Measurements from ENCODE around the gene CHIT1.
A peak's percentile ranks its signal among the peaks of the same experiment; 100 is the strongest.
"Not testable (repeated sequence)": the region's sequence is repeated elsewhere in the genome, so short reads cannot be mapped to it uniquely, and the experiment has no call there.

Gene CHIT1

GRCh38 chr1:203229471-203230135 lies at the start of gene CHIT1:
CHIT1 (minus strand) TSS chr1:203229673; CDS start chr1:203229636, 37 bp downstream.
- DNase-seq (ENCODE audit: low read depth): no peak

GRCh38 chr1:203278885-203279406 lies 49.5 kb upstream of the CHIT1 start:
- DNase-seq (ENCODE audit: low read depth): no peak

DNA sequence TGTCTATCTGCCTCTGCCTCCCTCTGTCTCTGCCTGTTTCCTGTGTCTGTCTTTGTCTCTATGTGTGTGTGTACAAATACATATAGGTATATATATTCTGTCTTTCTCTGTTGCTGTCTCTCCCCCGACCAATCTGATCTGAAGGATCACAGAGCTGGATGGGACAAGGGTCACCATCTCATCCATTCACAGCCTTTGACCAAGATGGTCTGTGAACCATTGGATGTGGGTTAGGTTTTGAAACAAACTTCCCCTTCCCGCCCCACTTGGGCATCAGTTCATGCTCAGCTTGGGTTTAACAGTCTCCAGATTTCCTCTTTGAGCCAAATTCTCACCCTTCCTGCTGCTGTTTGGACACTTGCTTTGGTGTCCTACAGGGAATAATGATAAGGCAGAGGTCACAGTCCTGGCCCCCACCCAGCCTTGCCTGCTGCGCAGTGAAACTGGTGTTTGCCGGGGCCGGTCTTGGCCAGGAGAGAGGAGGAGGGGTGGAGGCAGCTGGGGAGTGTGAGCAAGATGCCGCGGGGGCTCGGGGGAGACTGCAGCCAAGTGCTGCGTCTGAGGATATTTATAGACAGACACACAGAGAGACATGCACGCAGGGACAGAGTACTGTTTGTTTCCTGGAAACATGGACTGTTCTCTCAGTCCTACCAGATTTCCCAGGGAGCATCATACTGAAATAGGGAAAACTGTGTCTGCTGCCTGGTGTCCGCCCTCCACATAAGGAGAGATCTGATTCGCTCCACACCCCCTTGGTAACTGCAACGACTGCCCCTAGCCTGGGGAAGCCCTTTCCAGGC lies 48.8 kb upstream of the CHIT1 start:
- no peak for DNase-seq (ENCODE audit: low read depth)

DNA sequence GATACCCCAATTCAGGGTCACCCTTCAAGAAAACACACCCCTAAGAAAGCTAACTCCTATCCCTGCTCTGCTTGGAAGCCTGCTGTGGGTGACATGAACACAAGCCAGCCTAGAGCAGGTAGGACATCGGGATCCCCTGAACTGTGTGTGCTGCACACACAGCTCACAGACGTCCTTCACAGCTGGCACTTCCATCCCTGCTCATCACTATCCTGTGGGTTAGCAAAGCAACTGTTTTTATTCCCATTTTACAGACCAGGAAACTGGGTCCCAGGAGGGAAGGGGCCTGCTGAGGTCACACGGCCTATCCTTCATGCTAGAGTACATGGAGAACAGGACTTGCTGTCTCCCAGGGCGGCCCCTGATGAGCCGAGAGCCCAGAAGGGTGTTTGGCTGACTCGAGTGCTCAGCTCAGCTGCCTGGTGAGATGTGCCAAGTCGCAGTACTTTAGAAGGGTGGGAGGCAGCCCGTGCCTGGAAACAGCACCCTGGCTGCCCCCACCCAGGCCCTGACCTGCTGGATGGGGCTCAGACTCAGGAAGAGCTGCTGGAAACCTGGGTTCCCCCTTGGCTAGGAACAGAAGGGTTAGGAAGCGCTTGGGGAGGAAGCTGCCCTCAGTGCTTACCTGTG lies 47.6 kb upstream of the CHIT1 start:
- DNase-seq (ENCODE audit: low read depth): no peak

GRCh38 chr1:203276408-203276807 lies 46.9 kb upstream of the CHIT1 start:
- DNase-seq (ENCODE audit: low read depth): no peak

DNA sequence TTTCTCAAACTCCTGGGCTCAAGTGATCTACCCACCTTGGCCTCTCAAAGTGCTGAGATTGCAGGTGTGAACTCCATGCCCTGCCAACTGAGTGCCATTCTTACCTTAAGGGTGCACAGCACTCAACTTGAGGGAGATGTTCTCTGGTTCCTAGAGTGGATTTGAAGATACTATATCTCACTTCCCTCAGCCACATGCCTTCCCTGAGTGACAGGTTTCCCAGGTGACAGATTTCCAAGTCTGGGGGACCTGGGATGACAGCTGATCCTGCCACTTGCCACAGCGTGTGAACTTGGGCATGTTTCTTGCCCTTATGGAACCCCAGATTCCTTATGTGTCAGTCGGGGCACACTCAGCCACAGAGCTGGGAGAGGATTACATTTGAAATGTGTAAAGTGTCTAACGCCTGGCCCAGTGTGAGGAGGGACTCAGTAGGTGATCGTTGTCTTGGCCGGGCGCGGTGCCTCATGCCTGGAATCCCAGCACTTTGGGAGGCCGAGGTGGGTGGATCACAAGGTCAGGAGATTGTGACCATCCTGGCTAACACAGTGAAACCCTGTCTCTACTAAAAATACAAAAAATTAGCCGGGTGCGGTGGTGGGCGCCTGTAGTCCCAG lies 46.3 kb upstream of the CHIT1 start:
- no peak for DNase-seq (ENCODE audit: low read depth)

GRCh38 chr1:203274603-203275381 lies 45.3 kb upstream of the CHIT1 start:
- no peak for DNase-seq (ENCODE audit: low read depth)

GRCh38 chr1:203273869-203274602 lies 44.6 kb upstream of the CHIT1 start:
- DNase-seq (ENCODE audit: low read depth): no peak

GRCh38 chr1:203273206-203273868 lies 43.9 kb upstream of the CHIT1 start:
- peak; percentile 88 for DNase-seq (ENCODE audit: low read depth)

GRCh38 chr1:203272633-203273205 lies 43.2 kb upstream of the CHIT1 start:
- DNase-seq (ENCODE audit: low read depth): no peak

DNA sequence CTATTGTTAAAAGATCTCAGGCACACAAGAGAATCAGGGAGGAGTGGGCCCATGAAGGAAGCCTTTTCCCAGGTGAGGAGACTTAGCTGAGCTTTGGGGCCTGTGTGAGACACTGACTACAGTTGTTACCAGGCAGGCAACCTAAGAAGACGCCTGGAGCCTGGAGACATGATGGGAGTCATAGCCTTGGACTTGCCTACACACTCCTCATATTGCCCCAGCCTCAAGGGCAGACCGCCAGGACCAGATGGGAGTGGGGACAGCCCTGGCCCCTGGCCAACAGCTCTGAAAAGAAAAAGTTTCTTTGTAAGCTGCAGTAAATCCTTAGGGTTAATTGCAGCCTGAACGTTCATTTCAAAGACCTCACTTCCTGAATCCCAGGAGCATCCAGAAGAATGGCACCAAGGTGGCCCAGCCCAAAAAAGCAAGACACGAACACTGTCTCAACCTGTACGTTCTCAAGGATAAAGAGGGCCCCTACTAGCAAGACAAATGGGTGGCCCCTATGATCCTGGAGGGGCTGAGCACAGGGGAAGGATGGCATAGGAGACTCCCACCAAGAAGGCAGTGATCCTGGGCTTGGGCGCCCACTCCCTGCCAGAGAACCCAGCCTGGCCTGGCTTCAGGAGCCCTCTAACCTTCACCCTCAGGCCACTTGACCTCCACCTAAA lies 42.6 kb upstream of the CHIT1 start:
- no peak for DNase-seq (ENCODE audit: low read depth)

DNA sequence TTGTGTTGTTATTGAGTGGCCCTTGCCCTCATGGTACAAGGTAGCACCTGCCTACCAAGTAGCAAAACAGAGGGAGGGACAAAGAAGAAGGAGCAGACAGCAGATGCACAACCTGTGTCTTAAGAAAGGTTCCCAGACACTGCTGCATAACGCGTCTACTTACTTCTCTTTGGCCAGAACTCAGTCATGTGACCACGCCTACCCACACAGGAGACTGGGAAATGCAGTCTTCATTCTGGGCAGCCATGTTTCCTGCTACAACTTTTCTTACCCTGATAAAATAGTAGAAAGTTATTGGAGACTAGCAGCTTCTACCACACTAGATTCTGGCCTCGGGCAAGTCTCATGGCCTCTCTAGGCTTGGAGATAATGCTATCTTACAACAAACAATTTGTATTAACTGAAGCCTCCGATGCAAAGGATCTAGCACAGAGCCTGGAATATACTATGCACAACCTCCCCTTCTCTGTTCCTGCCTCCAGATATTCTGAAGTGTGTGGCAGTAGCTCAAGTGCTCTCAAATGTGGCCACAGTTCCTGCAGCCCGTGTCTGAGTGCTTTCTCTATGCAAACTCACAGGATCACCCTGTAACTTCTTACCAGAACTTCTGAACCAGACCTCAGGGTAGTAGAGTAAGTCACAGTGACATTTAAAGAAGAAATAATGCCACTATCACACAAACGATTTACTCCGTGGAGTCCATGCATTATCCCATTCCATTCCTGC lies 41.7 kb upstream of the CHIT1 start:
- DNase-seq (ENCODE audit: low read depth): peak; percentile 73

DNA sequence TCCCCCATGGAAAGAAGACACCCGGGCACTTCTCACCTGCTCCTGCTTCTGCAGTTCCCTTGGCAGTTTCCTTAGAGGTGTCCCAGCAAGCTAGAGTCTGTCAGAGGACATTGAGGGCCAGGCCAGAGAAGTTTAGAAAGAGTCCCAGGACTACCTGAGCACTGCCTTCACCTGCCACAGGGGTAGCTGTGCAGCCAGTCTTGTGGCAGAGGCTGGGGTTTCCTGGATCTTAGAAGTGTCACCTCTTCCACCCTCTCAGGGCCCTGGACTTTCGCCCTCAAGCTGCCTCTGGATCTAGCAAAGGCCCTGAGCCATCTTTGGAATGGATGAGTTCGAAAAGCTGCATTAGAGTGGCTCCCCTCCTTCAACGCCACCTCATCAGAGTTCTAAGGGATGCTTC lies 41.0 kb upstream of the CHIT1 start:
- DNase-seq (ENCODE audit: low read depth): no peak

DNA sequence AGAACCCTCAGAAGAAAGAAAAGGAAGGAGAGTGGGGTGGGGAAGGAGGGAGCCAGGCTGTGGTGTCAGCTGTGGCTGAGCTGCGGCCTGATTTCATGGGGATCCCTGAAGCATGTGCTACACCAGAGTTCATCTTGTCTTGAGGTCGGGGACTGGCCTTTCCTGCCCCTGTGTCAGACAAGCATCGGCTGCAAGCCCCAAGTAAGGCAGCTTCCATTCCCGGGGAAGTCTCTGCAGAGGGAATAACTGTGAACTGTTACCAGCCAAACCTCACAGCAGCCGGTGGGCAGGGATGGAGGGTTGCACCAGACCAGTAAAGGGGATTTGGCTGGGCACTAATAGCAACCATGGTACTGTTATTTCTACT lies 40.2 kb upstream of the CHIT1 start:
- no peak for DNase-seq (ENCODE audit: low read depth)

- no peak for DNase-seq (ENCODE audit: low read depth)
Measured at GRCh38 chr1:203268901-203269653, 39.6 kb upstream of the CHIT1 start.

DNA sequence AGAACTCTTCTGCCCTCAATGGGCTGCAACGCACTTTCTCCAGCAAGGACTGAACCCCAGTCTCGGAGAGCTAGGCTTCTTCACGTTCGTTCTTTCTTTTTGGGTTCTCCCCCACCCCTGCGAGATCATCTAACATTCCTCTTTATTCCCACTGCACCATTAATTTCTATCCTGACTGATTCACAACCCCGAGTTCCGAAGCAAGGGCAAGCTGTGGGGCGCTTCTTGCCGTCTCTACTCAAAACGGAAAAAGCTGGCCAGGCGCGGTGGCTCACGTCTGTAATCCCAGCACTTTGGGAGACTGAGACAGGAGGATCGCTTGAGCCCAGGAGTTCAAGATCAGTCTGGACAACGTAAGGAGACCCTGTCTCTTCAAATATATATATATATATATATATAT lies 38.4 kb upstream of the CHIT1 start:
- no peak for DNase-seq (ENCODE audit: low read depth)

DNA sequence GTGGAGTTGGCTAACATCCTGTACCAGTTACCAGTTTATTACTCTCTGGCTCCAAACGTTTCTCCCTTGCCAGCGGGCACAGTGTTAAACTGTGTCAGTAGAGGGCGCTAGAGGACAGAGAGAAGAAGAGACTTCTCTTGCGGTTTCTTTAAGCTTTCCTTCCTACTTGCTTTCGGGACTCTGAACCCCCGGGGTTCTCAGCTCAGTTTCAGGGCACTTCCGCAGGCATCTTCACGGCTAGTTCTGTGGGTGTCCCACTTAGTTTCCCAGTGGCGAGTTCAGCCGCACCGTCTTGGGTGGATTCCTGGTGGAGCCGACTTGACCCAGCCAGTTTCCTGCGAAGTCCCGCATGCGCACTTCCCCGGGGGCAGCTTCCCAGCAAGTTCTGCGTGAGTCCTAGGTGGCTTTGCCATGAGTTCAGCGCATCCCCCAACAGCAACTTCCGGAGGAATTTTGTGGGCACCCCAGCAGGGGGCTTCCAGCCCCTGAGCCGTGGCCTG lies 37.9 kb upstream of the CHIT1 start:
- peak; percentile 80 for DNase-seq (ENCODE audit: low read depth)

- DNase-seq (ENCODE audit: low read depth): not testable (repeated sequence)
Measured at GRCh38 chr1:203266140-203266539, 36.7 kb upstream of the CHIT1 start.

Measured in activated T-cell treated with anti-CD3 and anti-CD28 coated beads for 24 hours (primary cell).